HFFc6 (cell line): ENCODE results near the gene ASPSCR1. TPM values are rescaled to one million over a fixed set of nuclear protein-coding genes. Genes with fewer than 3 reads are reported as not detected.
A peak's percentile ranks its signal among the peaks of the same experiment; 100 is the strongest.

Experiments
- DNase-seq: peaks from one replicate; pipeline ENCODE4 v3.0.0-alpha.2; 2018
- H3K27ac Mint-ChIP-seq: 2 replicates; pipeline ENCODE4 v1.8.0; 2020; ENCODE audit warnings: mild to moderate bottlenecking, mixed read lengths
- H3K27me3 Mint-ChIP-seq: 2 replicates; pipeline ENCODE4 v1.8.0; 2021; ENCODE audit warnings: mild to moderate bottlenecking, moderate library complexity, mixed read lengths; ENCODE audit not compliant: insufficient read depth
- H3K36me3 Mint-ChIP-seq: 2 replicates; pipeline ENCODE4 v1.8.0; 2021; ENCODE audit warnings: low read depth, mixed read lengths
- H3K4me1 Mint-ChIP-seq: 2 replicates; pipeline ENCODE4 v1.8.0; 2020; ENCODE audit warnings: low read depth, mixed read lengths
- H3K4me3 Mint-ChIP-seq: 2 replicates; pipeline ENCODE4 v1.8.0; 2020; ENCODE audit warnings: mild to moderate bottlenecking, moderate library complexity, mixed read lengths
- H3K9me3 Mint-ChIP-seq: 2 replicates; pipeline ENCODE4 v1.8.0; 2020; ENCODE audit warnings: mild to moderate bottlenecking, mixed read lengths
- total RNA-seq, 6 experiments: library from RNA; stranded (reverse); fragmentation: NEBNext Ultra II Directional; extraction: Animal tissue kit (Norgen Biotek cat#: 25700); gene quantifications; 2 replicates in 1 of 6; 3 replicates in 5 of 6; pipeline ENCODE4 v1.2.3, GENCODE V29; 2021
- TF ChIP-seq, protein P1 (sequence below): fragments of 200-600 bp; sonication (generic); IDR thresholded peaks from 2 replicates; pipeline ENCODE4 v1.5.0; 2021; ENCODE audit warnings: antibody characterized with exemption, mild to moderate bottlenecking

ASPSCR1 gene
- total RNA-seq, 6 experiments from 2014 or later = 26.6 to 36.8 (median 34.7) TPM

- peaks cover 6% of the 10 kb centered on the region; the same call in 1 of the 2 replicates for H3K36me3 Mint-ChIP-seq
- peaks cover 4% of the 10 kb centered on the region; the same call in 1 of the 2 replicates for H3K27me3 Mint-ChIP-seq
Observed at GRCh38 chr17:82031885-82032627, 54.6 kb downstream of the ASPSCR1 start.

GRCh38 chr17:82033359-82034085, 56.1 kb downstream of the ASPSCR1 start:
- Mint-ChIP-seq H3K27me3 (peaks cover 4% of the 10 kb centered on the region; the same call in 1 of the 2 replicates), H3K4me1 (peaks cover 7% of the 10 kb centered on the region), H3K9me3 (no peaks in the 10 kb centered on the region), H3K27ac (no peak overlapping the region), H3K36me3 (peaks cover 6% of the 10 kb centered on the region; the same call in 1 of the 2 replicates), H3K4me3 (no peak overlapping the region)
- DNase-seq = no peak
- TF ChIP-seq, protein P1, sequence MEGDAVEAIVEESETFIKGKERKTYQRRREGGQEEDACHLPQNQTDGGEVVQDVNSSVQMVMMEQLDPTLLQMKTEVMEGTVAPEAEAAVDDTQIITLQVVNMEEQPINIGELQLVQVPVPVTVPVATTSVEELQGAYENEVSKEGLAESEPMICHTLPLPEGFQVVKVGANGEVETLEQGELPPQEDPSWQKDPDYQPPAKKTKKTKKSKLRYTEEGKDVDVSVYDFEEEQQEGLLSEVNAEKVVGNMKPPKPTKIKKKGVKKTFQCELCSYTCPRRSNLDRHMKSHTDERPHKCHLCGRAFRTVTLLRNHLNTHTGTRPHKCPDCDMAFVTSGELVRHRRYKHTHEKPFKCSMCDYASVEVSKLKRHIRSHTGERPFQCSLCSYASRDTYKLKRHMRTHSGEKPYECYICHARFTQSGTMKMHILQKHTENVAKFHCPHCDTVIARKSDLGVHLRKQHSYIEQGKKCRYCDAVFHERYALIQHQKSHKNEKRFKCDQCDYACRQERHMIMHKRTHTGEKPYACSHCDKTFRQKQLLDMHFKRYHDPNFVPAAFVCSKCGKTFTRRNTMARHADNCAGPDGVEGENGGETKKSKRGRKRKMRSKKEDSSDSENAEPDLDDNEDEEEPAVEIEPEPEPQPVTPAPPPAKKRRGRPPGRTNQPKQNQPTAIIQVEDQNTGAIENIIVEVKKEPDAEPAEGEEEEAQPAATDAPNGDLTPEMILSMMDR = no peak

More at GRCh38 chr17:82031885-82032627, 54.6 kb downstream of the ASPSCR1 start:
- DNase-seq = no peak
- Mint-ChIP-seq H3K9me3 (no peaks in the 10 kb centered on the region), H3K27ac (no peak overlapping the region), H3K4me1 (no peaks in the 10 kb centered on the region; the same call in 1 of the 2 replicates), H3K4me3 (peak overlapping the region; percentile 39)
- TF ChIP-seq, protein P1 = no peak

- DNase-seq = no peak
- H3K36me3 Mint-ChIP-seq = peaks cover 6% of the 10 kb centered on the region; the same call in 1 of the 2 replicates
- peaks cover 7% of the 10 kb centered on the region for H3K4me1 Mint-ChIP-seq
- H3K27me3 Mint-ChIP-seq = peaks cover 2% of the 10 kb centered on the region; the same call in 1 of the 2 replicates
- no peaks in the 10 kb centered on the region for H3K9me3 Mint-ChIP-seq
- no peak overlapping the region for H3K27ac Mint-ChIP-seq
- no peak overlapping the region for H3K4me3 Mint-ChIP-seq
- TF ChIP-seq, protein P1 = no peak
Observed at GRCh38 chr17:82034371-82035011, 57.1 kb downstream of the ASPSCR1 start.

DNA sequence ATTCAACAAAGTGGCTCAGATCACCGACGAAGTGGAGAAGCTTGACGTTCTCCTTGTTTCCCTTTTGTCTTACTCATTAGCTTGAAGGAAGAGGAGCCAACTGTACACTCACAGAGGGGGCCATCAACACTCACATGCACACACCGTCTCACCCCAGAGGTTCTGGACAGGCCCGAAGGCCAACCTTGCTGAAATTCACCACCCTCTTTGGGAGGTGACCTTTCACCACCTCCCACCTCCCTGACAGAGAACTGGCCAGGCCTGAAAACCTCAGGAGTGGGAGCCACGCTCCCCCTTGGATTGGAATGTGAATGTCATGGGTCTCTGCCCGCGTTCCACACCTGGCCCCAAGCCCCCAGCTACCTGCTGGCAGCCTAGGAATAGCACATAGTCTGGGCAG, 58.1 kb downstream of the ASPSCR1 start:
- Mint-ChIP-seq H3K36me3 (peaks cover 6% of the 10 kb centered on the region; the same call in 1 of the 2 replicates), H3K9me3 (no peaks in the 10 kb centered on the region), H3K27me3 (no peaks in the 10 kb centered on the region), H3K4me3 (no peak overlapping the region), H3K4me1 (peaks cover 7% of the 10 kb centered on the region), H3K27ac (no peak overlapping the region)
- DNase-seq = no peak
- TF ChIP-seq, protein P1 = no peak

DNA sequence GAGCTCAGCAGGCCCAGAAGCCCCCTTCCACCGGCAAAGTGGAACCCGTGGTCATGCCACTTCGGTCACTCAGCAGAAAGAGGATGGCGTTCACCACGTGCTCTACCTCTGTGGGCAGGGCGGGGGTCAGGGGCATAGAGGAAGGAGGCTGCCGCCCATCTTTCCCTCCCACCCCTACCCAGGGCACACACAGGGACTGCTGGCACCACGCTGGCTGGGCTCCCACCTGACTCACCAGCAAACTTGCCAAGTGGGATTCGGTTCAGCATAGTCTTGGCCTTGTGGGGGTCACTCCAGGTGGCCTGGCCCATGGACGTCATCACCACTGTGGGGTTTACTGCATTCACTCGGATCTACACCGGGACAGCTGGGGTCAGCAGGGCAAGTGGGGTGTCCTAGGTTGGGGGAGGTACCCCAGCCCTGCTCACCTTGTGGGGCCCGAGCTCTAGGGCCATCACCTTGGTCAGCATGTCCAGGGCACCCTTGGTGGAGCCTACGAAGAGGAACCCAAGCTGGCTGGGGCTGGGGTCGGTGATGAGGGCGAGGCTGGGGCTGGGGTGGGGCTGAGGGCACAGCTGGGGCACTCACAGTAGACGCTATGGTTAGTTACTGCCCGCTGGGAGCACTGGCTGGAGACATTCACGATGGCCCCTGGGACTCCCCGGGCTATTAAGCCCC, 58.7 kb downstream of the ASPSCR1 start:
- Mint-ChIP-seq H3K4me1 (peaks cover 10% of the 10 kb centered on the region), H3K9me3 (no peaks in the 10 kb centered on the region), H3K36me3 (peaks cover 6% of the 10 kb centered on the region; the same call in 1 of the 2 replicates), H3K27ac (no peak overlapping the region), H3K4me3 (peak overlapping the region; percentile 86), H3K27me3 (no peaks in the 10 kb centered on the region)
- TF ChIP-seq, protein P1 = no peak
- no peak for DNase-seq
